Nucleus accumbens (tissue), 56 donors: Measurements from ENCODE around the gene CACNA1C.

Experiments used
- DNase-seq, 56 donors: peaks; one replicate each; lab custom pipeline; 2025; lab: John Stamatoyannopoulos, UW

CACNA1C gene

DNA sequence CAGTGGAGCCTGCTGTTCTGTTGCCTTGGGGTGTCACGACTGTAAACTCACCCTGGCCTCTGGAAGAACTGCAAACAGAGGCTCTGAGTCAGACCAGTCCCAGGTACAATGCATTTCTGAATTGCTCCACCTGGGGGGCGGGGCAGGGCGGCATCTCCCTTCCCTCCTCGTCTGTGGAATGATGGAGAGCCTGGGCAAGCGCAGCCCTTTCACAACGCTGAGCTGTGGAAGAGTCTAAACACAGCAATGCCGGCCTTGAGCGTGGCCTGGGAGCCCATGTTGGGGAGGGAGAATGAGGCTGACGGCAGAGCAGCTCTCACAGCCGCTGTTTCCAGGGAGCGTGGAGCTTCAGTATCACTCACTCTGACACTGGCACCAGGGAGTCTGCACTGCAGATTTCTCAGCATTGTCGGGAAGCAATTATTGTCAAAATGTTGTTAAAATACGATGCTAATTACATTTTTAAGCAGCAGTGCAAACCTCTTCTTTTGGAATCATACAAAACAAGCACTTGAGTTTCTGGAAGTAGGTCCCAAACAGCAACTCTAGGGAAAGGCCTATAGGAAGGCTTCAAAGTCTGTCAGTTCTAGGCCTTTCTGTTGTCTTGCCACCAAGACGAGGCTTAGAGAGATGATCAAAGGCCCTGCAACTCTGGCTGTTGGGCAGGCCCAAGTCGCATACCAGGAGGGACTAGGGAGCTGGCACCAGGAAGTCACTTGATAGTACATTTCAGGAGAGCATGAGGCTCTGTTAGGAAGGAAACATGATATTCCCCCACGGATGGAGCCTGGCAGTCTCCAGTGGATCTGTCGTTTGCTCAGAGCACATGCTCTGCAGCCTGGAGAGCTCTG lies 498.0 kb downstream of the CACNA1C start:
- peak in 6 of 56 donors; percentile 4 to 45 (median 18) for DNase-seq

DNA sequence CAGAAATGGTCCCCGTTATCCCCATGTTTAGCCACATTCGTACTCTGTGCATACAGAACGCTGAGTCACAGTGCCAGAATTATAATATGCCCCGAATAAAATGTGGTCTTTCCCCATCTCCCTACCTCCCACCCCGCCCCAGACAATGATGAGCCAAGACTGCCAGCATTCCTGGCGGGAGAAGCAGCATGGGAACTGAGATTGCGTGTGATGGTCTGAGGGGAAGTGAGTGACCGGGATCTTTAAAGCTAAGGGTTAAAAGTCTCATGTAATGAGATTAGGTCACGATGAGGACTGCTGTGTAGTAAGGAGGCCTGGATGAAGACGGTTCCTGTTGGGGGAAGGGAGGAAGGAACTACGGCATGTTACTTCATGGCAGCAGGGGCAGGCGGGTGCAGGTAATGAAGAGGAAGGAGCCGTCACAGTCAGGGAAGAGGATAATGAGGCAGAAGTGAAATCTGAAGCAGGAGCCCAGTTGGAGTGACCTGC lies 498.7 kb downstream of the CACNA1C start:
- DNase-seq, result no peak

DNA sequence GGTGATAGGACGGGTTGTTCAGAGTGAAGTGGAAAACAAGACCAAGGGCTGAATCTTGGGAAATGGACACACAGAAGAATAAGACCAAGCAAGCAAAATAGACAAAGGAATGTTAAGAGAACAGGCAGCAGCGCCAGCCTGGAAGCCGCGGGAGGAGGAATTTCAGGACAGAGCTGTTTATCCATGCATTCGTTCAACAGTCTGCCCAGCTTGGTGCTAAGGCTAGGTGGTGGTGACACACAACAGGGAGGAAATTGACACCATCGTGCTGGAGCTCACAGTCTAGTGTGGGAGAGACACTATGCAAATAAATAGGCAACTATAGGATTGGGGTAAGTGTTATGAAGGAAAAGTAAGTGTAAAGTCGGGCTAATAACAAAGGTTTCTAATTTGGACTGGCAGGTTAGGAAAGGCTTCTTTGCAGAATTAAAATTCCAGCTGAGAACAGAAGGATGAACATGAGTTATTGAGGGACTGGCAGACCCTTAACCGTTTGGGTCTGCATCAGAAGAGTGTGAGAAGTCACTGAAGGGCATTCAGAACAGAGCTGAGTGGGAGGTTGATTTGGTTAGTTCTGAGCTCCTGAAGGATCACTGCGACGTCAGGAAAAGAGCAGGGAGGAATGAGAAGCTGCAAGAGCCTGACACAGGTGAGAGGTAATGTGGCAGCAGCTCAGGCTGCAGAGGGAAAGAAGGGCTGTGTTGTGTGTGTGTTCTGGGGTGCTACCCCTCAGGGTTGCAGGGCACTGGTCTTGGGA lies 499.4 kb downstream of the CACNA1C start:
- no peak for DNase-seq

DNA sequence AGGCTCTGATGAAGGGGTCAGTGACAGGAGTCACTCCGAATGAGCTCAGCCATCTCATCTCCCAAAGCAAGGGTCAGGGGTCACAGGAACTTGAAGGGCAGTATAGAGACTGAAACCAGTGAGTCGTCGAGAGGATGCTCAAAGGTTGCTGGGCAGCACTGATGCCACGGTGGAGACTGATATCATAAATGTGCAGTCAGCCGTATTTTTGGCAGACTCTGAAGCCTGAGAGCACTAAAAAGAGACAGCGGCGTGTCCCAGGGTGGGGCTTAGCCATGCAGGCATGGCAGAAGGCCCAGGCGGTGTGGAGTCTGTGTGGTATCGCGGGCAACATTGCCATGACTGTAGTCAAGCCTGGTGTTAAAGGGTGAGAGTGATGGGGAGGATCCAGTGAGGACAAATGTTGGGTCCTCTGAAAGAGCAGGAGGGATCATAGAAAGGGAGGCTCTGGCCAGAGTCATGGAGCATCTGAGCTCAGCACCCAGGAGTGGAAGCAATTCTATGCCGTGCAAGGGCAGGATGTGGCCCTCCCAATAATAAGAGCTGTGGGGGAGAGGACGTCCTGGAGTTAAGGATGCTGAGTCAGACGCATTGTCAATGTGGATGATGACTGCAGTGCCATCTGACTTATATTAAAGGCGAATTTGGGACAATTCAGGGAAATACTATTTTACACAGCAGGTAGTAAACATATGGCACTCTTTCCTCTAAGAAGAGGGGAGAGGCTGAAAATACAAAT lies 500.8 kb downstream of the CACNA1C start:
- DNase-seq, result peak in 1 of 56 donors; percentile 12

DNA sequence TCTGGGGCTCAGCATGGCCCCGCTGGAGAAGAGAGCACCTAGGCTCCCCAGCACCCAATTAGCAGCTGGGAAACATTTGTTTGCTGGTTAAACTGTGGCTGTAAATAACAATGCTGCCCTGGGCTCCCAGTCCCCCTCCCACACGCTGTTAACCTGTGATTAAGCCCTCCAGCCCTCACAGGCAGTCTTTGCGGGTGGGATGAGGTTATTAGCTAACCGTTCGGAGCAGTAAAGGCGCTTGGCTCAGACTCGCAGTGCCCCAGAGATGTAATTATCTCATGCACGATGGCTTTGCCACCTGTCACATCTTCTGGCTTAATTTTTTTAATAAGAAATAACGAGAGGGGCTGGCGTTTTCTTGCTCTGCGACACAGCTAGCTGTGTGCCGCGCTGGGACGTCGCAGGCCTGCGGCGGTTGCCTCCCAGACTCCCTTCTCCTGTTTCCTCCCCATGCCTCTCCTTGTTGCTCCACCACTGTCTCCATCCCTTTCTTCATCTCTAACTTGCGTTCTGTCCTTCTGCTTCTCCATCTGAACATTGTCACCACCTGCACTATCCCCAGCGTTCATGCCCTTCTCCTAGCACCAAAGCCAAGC lies 502.8 kb downstream of the CACNA1C start:
- no peak for DNase-seq

DNA sequence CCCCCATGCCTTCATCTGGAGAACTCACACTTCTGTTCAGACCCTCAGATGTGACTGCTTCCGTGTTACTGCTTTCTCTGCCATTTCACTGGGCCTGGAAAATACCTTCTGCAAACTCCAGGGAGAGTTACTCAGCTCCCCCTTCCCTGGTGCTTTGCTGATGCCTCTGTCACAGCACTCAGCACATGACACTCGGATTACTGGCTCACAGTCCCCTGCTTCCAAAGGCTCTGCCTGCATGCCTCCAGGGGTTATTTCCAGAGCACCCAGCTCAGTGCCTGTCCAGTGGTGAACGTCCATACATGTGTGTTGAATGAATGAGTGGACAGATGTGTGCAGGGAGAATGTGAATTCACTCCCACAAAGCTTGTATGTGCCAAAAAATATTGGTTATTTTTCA lies 504.8 kb downstream of the CACNA1C start:
- no peak for DNase-seq

DNA sequence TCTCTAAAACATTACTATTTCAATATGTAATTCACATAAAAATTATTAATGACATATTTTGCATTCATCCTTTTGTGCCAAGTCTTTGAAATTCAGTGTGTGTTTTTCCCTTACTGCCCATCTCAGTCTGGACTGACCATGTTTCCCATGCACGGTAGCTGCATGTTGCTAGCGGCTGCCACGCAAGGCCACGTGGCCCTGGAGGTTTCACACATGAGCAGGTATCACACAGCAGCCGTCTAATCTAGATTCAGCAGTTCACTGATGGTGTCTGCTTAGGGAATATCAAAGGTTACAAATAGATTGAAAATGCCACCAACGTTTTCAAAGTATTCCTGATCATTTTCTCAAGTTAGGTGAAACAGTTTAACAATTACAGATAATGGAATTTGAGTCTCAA lies 507.1 kb downstream of the CACNA1C start:
- DNase-seq, result no peak

GRCh38 chr12:2560356-2560755 lies 507.6 kb downstream of the CACNA1C start:
- DNase-seq, result no peak

GRCh38 chr12:2561367-2561766 lies 508.6 kb downstream of the CACNA1C start:
- no peak for DNase-seq

DNA sequence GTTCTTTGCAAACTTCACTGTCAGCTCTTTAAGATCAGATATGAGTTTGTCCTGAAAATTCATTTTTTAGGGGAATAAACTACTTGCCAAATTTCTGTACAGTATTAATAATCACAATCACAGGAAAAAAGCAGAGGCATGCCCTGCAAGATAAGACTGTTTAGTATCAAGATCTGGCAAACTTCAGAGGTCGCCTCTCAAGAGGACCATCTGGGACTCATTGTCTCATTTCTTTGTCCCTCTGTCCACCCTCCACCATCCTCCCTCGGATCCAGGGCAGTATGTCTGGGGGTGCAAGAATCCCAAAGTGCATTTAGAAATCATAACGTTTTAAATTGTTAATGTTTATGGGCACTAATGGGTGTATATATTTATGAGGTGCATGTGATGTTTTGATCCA lies 509.6 kb downstream of the CACNA1C start:
- no peak for DNase-seq

GRCh38 chr12:2563709-2564108 lies 510.9 kb downstream of the CACNA1C start:
- no peak for DNase-seq

DNA sequence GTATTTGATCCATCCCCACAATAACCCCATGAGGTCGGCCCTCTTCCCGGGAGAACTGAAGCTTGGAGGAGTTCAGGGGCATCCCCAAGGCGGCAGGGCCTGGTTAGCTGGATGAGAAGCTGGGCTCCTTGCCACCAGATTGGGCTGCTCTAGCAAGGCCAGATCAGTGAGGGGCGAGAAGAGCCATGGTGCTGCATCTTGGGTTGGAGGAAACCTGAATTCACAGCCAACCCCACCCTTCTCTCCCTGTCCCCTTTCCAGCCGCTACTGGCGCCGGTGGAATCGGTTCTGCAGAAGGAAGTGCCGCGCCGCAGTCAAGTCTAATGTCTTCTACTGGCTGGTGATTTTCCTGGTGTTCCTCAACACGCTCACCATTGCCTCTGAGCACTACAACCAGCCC lies 513.4 kb downstream of the CACNA1C start:
- DNase-seq, result no peak

DNA sequence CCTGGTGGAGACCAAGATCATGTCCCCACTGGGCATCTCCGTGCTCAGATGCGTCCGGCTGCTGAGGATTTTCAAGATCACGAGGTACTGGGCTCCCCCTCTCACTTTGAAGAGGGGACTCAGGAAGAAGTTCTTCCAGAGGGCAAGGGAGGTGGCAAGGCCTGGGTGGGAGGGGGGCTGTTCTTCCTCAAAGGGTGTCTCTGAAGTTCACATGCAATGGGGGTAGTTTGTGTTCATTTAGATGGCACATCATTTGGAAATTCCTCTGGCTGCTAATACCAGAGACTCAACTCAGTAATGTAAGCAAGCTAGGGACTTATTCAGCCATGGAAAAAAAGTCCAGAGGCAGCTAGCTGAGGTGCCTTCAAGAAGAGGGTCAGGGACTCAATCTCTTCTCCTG lies 514.9 kb downstream of the CACNA1C start:
- DNase-seq, result no peak

- peak in 1 of 56 donors; percentile 41 for DNase-seq
Measured at GRCh38 chr12:2570562-2570961, 517.8 kb downstream of the CACNA1C start.

GRCh38 chr12:2574355-2574935 lies 521.7 kb downstream of the CACNA1C start:
- no peak for DNase-seq

GRCh38 chr12:2575245-2575644 lies 522.5 kb downstream of the CACNA1C start:
- DNase-seq, result no peak

DNA sequence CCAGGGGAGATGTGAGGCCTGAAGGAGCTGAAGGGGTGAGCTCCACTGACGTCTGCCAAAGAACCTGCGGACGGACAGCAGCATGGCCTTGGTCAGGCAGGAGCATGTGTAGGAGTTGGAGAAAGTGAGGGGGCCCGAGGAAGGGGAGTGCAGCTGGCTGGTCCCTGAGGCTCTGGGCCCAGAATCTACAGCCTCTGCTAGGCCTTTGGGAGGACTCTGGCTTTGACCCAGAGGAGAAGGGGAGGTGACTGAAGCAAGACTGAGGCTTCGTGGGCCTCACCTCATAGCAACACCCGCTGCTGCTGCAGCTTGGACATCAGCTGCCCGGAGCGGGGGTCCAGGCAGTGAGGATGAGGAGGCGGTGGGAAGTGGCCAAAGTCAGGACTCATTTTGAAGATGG lies 525.4 kb downstream of the CACNA1C start:
- no peak for DNase-seq

DNA sequence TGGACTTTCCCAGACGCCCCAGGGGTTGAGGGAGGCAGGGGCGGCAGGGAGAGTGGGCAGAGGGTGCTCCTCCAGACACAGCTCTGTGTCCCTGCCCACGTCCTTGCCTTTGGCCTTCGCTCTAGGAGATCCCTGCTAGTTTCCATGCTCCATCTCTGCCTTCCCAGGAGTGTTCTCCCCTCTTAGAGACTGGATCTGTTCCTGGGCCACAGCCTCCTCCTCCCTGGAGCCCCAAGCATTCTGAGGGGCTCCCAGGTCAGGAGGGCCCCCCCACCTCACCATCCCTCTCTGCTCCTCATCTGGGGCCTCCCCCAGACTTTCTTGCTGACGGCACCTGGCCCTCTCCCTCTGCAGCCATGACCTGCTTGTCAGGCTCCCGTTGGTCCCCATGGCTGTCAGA lies 526.0 kb downstream of the CACNA1C start:
- DNase-seq, result no peak

- DNase-seq, result no peak
Measured at GRCh38 chr12:2580821-2581220, 528.0 kb downstream of the CACNA1C start.
